SW480 (cell line): ENCODE measurements around the gene GIPR.
"Not testable (repeated sequence)": the region's sequence is repeated elsewhere in the genome, so short reads cannot be mapped to it uniquely, and the experiment has no call there.

Experiments used
- DNase-seq: peaks from one replicate; pipeline ENCODE4 v3.0.0-alpha.2; 2016; ENCODE audit warnings: low spot score

GIPR gene, protein sequence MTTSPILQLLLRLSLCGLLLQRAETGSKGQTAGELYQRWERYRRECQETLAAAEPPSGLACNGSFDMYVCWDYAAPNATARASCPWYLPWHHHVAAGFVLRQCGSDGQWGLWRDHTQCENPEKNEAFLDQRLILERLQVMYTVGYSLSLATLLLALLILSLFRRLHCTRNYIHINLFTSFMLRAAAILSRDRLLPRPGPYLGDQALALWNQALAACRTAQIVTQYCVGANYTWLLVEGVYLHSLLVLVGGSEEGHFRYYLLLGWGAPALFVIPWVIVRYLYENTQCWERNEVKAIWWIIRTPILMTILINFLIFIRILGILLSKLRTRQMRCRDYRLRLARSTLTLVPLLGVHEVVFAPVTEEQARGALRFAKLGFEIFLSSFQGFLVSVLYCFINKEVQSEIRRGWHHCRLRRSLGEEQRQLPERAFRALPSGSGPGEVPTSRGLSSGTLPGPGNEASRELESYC

DNA sequence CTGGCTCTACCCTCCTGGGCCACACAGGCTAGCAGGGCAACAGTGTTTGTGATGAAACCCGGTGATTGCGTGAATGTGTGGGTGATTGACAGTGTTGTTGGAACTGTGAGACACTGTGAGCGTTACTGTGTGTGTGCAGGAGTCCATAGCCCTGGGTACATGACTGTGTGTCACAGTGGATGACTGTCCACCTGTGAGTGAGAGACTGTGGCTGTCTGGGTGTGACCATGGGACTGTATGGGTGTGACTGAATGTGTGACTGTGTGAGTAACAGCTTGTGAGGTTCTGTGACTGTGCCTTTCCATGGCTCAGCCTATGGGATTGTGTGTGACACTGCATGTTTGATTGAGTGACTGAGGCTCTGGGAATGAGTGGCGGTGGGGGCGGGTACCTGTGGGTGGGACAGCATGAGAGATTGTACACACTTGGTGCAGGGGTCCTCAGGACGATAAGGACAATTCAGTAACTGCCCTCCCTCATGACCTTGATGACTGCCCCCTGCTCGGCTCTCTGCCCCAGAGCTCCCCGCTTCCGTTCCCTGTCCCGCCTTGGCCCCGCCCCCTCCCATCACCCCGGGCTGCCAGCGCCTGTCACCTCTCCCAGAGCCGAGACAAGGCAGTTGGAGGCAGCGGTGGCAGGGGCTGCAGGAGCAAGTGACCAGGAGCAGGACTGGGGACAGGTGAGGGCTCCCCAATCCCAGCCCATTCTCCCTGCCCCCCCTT lies at the start of gene GIPR:
Gene GIPR (plus strand): TSS at position 602 of the 722 bp plus-strand sequence. CDS start 1,300 bp downstream, outside the sequence.
- DNase-seq, result peak; percentile 92

GRCh38 chr19:45621389-45621788 lies 46.6 kb upstream of the GIPR start:
- DNase-seq, result no peak

DNA sequence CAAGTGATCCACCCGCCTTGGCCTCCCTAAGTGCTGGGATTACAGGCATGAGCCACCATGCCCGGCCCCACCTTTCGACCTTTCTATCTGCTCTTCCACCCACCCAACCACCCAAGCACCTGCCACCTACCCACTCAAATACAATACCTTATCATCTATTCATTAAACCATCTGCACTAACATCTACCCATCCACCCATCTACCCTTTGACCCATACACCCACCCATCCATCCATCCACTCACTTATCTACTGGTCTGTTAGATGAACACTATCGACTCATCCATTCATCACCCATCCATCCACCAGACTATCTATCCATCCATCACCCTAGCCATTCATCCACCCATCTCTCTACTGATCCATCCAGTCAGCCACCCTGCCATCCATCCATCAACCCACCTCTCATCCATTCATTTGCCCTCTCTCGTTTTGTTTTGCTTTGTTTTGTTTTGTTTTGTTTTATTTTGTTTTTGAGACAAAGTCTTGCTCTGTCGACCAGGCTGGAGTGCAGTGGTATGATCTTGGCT lies 46.0 kb upstream of the GIPR start:
- no peak for DNase-seq

- no peak for DNase-seq
These were observed 44.0 kb upstream of the GIPR start for GRCh38 chr19:45623984-45624383.

- not testable (repeated sequence) for DNase-seq
These were observed 39.8 kb upstream of the GIPR start for GRCh38 chr19:45628219-45628618.

GRCh38 chr19:45629704-45630103 lies 38.3 kb upstream of the GIPR start:
- no peak for DNase-seq

- peak; percentile 98 for DNase-seq
These were observed 37.6 kb upstream of the GIPR start for GRCh38 chr19:45630463-45630862.

DNA sequence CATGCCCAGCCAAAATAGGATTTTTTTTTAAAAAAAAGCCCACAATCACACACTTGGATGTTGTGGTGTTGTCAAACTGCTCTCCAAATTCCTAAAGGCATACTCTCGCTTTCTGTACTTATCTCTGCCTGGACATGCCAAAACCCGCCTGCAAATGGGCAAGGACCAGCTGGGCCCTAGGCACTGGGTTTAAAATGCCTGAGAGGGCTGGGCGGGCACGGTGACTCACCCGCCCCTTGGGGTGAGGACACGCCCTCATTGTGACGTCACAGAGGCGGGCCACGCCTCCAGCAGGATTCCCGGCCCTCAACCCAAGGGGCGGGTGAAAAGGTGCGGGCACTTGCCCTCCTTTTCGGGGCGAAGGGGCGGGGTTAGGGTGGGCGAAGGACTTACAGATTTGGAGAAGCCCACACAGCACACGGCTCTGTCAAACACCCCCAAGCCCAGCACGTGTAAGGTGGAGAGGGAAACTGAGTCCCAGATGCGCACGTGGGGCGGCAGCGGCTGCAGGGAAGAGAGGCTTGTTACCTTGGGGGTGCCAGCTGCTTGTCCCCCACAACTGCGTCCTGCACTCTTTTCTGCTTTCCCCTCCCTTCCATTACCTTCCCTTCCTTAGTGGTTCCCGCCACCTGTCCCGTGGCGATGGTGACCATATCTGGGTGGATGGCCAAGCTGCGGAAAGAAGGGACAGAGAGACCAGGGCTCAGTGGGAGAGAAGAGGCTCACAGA lies 35.4 kb upstream of the GIPR start:
- peak; percentile 93 for DNase-seq

- no peak for DNase-seq
These were observed 31.7 kb upstream of the GIPR start for GRCh38 chr19:45636275-45636674.

DNA sequence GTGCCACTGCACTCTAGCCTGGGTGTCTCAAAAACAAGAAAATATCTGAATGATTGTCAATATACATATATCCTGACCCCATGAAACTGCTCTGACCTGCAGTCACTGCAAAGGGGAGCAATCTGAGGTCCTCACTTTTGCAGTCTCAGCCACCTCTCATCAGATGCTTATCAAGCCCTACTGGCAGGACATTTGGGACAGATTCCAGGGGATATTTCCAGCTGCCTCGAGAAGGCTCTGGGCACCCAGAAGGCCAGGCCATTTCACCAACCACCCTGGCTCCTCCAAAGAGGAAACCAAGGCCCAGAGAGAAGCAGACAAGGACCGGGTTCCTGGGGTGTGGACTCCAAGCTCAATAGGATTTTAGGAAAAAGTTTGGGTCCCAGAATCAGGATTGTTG lies 31.1 kb upstream of the GIPR start:
- DNase-seq, result no peak

- no peak for DNase-seq
These were observed 29.9 kb upstream of the GIPR start for GRCh38 chr19:45637890-45638667.

DNA sequence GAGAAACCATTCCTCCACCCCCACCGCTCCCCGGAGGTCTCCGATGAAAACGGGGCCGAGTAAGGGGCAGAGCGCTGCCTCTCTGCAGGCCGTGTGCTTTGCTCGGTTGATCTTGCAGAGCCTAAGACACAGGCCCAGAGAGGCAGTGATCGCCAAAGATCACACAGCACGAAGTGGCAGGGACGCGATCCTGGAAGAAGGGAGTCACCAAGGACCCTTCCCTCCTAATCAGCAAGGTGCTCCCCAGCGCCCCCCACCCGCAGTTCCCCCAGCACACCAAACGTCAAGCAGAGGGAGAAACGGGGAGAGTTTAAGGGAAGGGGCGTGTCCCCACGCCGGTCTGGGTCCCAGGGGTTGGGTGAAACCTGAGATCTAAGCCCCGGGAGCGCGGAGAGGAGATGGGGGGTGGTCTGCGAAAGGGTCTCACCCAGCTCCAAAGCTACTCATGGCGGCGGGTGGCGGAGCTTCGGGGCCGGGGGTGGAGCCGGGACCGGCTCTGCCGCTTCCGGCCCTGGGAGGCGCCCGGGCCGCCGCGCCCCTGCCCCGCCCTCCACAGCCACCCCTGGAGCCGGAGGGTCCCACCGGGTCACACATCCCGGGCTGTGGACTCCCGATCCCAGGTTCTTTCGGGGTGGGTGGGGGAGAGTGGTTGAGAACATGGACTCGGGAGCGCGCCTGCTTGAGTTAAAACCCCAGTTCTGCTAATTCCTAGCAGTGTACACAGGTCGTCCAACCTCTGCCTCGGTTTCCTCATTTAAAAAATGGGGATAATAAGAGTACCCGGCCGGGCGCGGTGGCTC lies 28.9 kb upstream of the GIPR start, which contains the start of gene EML2:
Gene EML2 (minus strand): TSS at position 468 of the 800 bp plus-strand sequence. CDS start 21 bp downstream, at position 447.
- peak; percentile 20 for DNase-seq

- DNase-seq, result peak; percentile 64
These were observed 27.2 kb upstream of the GIPR start for GRCh38 chr19:45640849-45641273.

DNA sequence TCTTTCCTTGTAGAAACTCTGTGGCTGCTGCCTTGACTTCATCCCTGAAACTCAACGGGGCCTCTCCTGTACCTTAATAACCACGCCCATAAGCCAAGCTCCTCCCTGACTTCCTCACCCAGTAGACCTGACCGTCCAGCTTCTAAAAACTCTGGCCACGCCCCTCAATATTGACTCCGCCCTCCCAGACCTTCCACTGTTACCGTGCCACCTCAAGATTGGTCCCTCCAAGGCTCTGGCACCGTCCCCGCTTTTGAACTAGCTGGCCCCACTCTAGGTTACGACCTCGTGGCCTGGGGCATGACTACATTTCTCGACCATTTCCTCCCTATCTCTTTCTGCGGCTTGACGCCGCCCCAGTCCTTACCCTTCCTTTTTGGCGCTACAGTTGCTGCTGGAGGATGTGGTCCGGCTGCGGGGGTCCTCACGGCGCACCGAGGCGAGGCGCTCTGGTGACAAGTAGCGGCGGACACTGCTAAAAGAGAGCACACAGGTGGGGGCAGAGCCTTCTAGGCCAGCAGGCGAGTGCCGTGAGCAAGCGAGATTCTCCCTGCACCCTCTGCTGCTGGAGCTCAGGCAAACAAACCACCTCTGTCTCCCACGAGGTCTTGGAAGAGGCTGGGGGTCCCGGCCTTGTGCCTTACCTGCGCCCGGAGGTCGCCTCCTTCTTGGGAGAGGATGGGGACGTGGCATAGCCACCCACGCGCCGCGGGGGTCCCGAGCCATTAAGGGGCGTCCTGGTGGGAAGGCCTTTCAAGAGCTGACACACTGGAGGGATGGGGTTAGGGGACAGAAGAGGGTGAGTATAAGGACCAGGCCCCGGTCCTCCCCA lies 26.5 kb upstream of the GIPR start:
- peak; percentile 99 for DNase-seq

DNA sequence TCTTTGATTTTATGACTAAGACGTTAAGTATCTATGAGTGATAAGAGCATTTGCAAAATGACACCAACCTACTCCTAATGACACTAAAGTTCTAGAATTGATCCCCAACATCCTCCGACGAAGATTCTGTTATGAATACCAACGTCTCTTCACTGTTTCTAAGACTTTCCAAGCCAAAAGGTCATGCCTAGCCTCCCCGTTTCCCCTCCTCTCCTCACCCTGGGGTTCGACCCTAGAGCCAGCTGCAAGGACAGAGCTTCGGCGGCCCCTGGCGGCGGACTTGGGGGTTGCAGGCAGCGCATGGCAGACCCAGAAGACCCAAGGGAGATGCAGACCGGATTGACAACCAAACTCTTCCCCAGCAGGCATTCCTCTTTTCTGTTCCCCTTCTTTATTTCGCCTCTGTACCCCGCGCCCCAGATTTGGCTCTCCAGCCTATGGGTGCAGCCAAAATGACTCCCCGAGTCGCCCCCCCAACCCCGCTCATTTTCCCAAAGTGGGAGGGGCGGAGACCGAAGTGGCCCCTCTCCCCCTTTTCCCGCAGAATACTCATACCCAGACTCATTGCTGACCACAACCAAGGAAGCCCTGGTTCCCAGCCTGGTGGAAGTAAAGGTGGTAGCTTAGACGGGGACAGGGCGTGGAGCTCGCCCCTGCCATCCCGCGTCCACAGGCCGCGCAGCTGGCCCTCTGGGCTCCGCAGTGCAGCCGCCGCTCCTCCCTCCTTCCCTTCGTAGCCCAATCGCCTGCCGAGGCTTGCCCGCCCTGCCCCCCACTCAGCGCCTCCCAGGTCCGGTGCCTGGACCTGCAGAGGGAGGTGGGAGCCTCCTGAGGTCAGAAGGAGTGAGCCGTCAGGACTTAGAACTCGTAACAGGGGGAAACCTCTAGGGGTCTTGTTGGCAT lies 24.7 kb upstream of the GIPR start:
- peak; percentile 87 for DNase-seq

DNA sequence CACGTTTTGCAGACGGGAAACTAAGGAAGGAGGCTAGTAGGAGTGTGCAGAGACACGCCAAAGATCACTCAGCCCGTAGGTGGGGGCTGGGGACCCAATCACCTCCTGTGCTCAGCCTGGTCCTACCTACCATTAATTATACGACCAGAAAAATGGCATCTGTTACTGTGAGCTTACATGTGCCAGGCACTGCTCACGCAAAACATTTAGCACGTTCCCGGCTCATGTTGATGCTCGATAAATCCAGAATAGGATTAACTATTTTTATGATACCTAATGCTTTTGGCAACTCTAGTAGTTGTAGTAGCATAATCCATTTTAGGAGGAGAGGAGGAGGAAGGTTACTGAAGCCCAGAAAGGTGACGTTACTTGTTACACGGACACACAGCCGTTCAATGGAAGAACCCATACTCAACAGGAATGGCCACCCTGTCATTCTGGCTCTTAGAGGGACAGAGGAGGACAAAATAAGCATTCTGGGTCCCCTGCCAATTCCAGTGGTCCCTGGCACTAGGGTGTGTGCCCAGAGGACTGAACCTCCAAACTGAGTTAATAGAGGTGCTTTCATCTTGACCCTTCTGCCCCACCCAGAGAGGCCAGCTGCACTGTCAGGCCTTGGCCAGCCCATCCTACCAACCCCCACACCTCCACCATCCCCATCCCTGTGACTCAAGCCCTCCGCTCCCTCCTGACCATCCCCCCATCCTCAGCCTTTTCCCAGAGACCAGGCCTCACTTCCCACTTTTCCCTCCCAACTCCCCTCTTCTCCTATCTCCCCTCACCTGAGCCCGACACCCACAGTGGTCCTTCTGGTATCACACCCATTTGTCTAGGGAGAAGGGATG lies 23.9 kb upstream of the GIPR start:
- no peak for DNase-seq

- DNase-seq, result no peak
These were observed 22.9 kb upstream of the GIPR start for GRCh38 chr19:45645068-45645630.
